ENCODE results near the gene UHRF1.

The UHRF1 gene

GRCh38 chr19:4976401-4977298 is 67.3 kb downstream of the UHRF1 start:
- H3K27ac ChIP-seq, result peak overlapping the region; percentile 42 to 80
- TF ChIP-seq CTCF (IDR thresholded peaks at IDR 0.05), result no peak
- H3K4me3 ChIP-seq, result peak overlapping the region; percentile 54
- peak; percentile 83 for DNase-seq (ENCODE audit: low spot score)

- peak overlapping the region; percentile 42 to 77 for H3K27ac ChIP-seq
- no peak for TF ChIP-seq CTCF (IDR thresholded peaks at IDR 0.05)
Observed at GRCh38 chr19:4977299-4978174, 68.2 kb downstream of the UHRF1 start.

GRCh38 chr19:4979211-4979807 is 70.0 kb downstream of the UHRF1 start:
- no peak for TF ChIP-seq CTCF (IDR thresholded peaks at IDR 0.05)

More at GRCh38 chr19:4977299-4978174, 68.2 kb downstream of the UHRF1 start:
- peak overlapping the region; percentile 54 for H3K4me3 ChIP-seq
- peak; percentile 78 for DNase-seq (ENCODE audit: low spot score)

GRCh38 chr19:4980067-4980466 is 70.8 kb downstream of the UHRF1 start:
- Histone ChIP-seq H3K27ac (no peak overlapping the region), H3K4me3 (no peak overlapping the region)
- no peak for DNase-seq (ENCODE audit: low spot score)
- TF ChIP-seq CTCF (IDR thresholded peaks at IDR 0.05), result no peak

More at GRCh38 chr19:4979211-4979807, 70.0 kb downstream of the UHRF1 start:
- Histone ChIP-seq H3K27ac (no peak overlapping the region), H3K4me3 (no peak overlapping the region)
- DNase-seq (ENCODE audit: low spot score), result no peak

- no peak overlapping the region for H3K27ac ChIP-seq
- H3K4me3 ChIP-seq, result no peak overlapping the region
- TF ChIP-seq CTCF (IDR thresholded peaks at IDR 0.05), result no peak
- DNase-seq (ENCODE audit: low spot score), result peak; percentile 72
Observed at GRCh38 chr19:4980838-4981680, 71.8 kb downstream of the UHRF1 start.

- Histone ChIP-seq H3K27ac (no peak overlapping the region), H3K4me3 (no peak overlapping the region)
- no peak for TF ChIP-seq CTCF (IDR thresholded peaks at IDR 0.05)
- no peak for DNase-seq (ENCODE audit: low spot score)
Observed at GRCh38 chr19:4981681-4981958, 72.3 kb downstream of the UHRF1 start.
